Femur (tissue), 1 donor: Measurements from ENCODE around the gene AQP1.

Experiments used
- DNase-seq: peaks from one replicate; pipeline ENCODE4 v3.0.0-alpha.2; 2017

Gene AQP1

DNA sequence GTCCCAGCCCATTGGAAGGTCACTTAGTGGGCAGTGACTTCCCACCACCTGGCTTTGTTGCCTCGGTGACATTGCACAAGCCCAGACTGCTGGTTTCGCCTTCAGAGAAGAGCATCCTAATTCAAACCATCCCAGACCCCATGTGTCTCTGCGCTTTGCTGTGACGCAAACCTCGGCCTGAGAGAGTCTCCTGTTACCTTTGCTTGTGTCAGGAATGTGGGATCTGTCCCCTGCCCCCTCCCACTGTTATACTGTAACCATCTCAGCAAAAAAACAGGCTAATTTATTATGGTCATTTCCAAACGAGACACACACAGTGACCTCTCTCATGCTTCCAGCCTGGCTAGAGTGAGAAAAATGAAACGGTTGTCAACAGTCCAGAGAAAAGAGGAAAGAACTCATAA is 25.0 kb upstream of the AQP1 start:
- DNase-seq: no peak

- no peak for DNase-seq
Measured at GRCh38 chr7:30887464-30887872, 24.2 kb upstream of the AQP1 start.

- no peak for DNase-seq
Measured at GRCh38 chr7:30888747-30889146, 22.9 kb upstream of the AQP1 start.

- no peak for DNase-seq
Measured at GRCh38 chr7:30890226-30890625, 21.4 kb upstream of the AQP1 start.

DNA sequence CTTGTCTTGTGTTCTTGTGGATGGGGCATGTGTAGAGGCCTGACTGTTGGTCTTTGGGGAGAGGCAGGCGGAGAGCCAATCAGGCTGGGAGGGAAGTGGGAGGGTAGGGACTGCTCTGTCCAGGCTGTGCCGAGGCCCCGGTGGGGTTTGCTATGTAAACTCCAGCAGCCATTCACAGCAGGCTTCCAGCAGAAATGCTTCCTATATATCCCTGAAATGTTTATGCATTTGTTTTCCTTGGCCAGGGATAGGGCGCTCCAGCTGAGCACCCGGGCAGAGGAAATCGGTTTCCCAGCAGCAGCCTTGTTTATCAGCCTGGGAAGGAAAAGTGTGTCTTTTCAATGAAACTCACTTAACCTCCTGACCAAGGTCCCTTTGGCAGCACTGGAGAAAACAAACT is 18.3 kb upstream of the AQP1 start:
- DNase-seq: peak; percentile 89

- no peak for DNase-seq
Measured at GRCh38 chr7:30894009-30894408, 17.6 kb upstream of the AQP1 start.

GRCh38 chr7:30894866-30895605 is 16.6 kb upstream of the AQP1 start:
- DNase-seq: no peak

GRCh38 chr7:30896036-30896435 is 15.6 kb upstream of the AQP1 start:
- DNase-seq: no peak

DNA sequence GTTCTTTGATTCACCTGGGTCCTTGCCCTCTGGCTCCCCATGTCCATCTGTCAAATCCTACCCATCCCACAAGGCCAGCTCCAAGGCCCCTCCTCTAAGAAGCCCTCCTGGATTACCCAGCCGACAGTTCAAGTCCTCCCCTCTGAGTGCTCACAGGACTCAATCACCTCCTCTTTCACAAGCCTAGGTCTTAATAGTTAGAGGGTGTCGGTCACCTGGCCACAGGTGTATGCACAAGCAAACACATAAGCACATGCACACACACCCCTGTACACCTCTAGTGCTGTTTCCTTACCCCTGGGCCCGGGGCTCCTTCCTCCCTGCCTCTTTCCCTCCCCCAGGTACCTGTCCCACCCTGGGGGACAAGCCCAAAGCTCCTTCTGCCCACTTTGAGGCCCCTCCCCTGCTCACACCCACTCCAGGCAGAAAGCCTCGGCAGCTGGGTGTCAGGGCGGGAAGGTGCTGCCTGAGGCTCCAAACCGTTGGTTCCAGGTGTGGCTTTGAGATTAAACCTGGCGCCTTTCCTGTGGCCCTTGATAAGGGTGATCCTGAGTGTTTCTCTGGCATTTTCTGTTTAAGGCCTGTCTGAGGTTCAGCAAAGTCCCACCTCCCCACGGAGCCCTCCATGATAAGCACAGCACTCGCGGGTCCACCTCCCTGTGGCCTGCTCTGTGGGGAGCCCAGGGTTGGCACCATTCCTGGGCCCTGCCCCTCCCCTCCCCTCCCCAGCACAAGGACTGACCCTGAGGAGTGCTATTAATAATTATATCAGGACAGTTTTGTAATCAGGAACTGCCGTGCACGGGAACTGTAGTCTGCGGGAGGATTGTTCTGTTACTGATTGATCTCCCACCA is 14.6 kb upstream of the AQP1 start:
- no peak for DNase-seq

DNA sequence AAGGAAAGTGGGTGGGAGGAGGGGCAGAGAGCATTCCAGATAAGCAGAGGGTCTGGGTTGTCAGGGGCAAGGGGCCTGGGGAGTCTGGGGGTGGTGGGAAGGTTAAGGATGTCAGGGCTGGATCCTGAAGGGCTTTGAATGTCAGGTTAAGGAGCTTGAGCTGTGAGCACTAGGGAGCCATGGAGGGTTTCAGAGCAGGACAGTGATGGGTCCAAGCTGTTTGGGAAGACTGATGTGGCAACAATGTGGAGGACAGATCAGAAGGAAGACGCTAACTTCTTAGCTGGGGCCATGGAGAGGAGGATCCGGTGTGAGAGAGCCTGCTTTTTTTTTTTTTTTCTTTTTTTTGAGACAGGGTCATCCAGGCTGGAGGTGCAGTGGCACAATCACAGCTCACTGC is 13.9 kb upstream of the AQP1 start:
- no peak for DNase-seq

DNA sequence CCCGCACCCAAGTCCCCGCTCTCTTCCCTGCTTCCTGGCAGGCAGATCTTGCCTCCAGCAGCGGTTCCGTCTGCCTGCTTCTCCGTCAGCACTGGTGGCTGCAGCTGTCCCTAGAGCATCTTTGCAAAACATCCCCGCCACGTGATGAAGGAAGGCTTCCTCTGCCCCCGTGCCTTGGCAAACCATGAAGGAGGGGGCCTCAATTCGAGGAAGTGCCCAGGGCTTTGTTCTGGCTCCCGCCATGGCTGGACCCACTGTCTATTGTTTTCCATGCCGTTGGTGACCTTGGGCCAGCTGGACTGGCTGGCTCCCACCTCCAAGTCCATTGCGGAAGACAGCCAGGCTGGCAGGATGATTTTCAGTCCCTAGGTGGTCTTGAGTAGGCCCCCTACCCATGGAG is 13.2 kb upstream of the AQP1 start:
- no peak for DNase-seq

GRCh38 chr7:30899066-30899465 is 12.6 kb upstream of the AQP1 start:
- DNase-seq: no peak

GRCh38 chr7:30899630-30900029 is 12.0 kb upstream of the AQP1 start:
- DNase-seq: no peak

GRCh38 chr7:30900053-30900452 is 11.6 kb upstream of the AQP1 start:
- DNase-seq: no peak

- no peak for DNase-seq
Measured at GRCh38 chr7:30900803-30901362, 10.8 kb upstream of the AQP1 start.

DNA sequence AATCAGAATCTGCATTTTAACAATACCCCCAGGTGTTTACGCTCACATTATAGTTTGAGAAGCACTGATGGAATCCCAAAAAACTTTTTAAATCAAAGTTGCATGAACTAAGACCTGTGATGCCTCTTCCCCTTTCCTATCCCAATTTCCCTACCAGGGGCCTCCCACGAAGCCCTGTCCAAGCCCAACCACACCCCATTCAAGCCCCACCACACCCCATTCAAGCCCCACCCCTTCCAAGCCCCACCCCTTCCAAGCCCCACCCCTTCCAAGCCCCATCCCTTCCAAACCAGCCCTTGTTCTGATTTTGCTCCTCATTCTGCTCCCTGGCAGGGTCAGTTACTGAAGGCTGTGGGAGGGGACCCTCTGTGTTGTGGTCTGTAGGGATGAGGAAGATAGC is 9.8 kb upstream of the AQP1 start:
- no peak for DNase-seq

- no peak for DNase-seq
Measured at GRCh38 chr7:30902466-30902865, 9.2 kb upstream of the AQP1 start.

GRCh38 chr7:30903146-30903545 is 8.5 kb upstream of the AQP1 start:
- no peak for DNase-seq

DNA sequence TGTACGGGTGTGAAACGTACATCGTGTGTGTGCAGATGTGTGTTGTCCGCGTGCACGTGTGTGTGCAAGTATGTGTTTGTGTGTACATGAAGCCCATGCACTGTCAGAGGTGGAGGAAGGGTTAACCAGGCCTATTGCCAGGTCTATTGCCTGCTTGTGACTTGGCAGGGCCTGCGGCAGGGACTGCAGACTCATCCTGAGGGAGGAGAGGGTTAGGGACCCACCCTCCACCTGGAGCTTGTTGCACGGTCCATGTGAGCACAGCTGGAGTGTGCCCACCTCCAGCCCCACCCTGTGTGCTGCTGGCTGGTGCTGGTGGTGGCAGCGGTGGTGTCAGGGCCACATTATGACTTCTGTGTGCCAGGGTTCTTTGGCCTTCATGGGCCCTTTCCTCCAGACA is 7.1 kb upstream of the AQP1 start:
- no peak for DNase-seq

GRCh38 chr7:30905078-30906012 is 6.3 kb upstream of the AQP1 start:
- no peak for DNase-seq

GRCh38 chr7:30906014-30906413 is 5.6 kb upstream of the AQP1 start:
- DNase-seq: no peak

DNA sequence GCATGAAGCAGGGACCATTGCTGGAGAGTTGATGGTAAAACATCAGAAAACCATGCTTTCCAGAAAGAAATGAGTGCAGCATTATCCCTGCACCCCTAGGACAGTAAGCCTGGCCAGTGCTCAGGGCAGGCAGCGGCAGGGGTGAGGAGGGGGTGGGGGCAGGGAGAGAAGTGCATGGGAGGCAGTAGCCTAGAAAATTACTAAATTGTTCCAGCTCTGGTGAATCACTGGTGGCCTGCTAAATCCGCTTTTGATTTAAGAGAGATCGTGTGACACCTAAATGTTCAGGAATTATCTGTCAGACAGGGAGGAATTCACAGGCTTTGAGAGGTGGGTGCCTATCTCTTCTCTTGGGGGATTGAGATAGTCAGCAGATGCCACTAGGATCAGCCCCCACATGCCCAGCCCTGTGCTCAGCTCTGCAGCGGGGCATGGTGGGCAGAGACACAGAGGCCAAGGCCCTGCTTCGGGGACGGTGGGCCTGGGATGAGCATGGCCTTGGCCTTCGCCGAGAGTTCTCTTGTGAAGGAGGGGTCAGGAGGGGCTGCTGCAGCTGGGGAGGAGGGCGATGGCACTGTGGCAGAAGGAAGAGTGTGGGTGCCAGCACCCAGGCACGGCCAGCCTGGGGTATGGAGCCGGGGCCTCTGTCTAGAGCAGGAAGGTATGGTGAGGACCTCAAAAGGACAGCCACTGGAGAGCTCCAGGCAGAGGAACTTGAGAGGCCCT is 5.0 kb upstream of the AQP1 start:
- DNase-seq: no peak
